Vagina (tissue), 2 donors: ENCODE results near the gene WDR35. TPM values are rescaled to one million over a fixed set of nuclear protein-coding genes. Genes with fewer than 3 reads are reported as not detected.

Experiments
- DNase-seq, 2 donors: peaks; one replicate each; pipeline ENCODE4 v3.0.0-alpha.2; 2017; ENCODE audit errors: extremely low spot score in 2 of 2
- H3K27ac ChIP-seq: fragments of 200-600 bp; sonication (generic); one replicate; pipeline ENCODE4 v1.5.1; 2019
- H3K27me3 ChIP-seq: fragments of 200-600 bp; sonication (generic); one replicate; pipeline ENCODE4 v1.5.1; 2019
- H3K36me3 ChIP-seq, 2 donors: fragments of 200-600 bp; sonication (generic); one replicate each; pipeline ENCODE4 v1.5.1; 2017 to 2019
- H3K4me1 ChIP-seq: fragments of 200-600 bp; sonication (generic); one replicate; pipeline ENCODE4 v1.5.1; 2019
- H3K4me3 ChIP-seq, 2 donors: fragments of 200-600 bp; sonication (generic); 1 replicate in 1 of 2; 2 replicates in 1 of 2; pipeline ENCODE4 v1.5.1; 2016 to 2019
- H3K9me3 ChIP-seq: fragments of 200-600 bp; sonication (generic); one replicate; pipeline ENCODE4 v1.5.1; 2019
- CTCF ChIP-seq, 3 experiments: fragments of 450-650 bp in 2 of 3; fragments of 200-600 bp in 1 of 3; sonication (generic) in 1 of 3; IDR thresholded peaks; one replicate each; pipeline ENCODE4 v1.5.1; 2017 to 2019; ENCODE audit warnings: antibody characterized with exemption in 3 of 3, mild to moderate bottlenecking in 2 of 3, moderate library complexity in 2 of 3
- POLR2A ChIP-seq, 2 donors: fragments of 450-650 bp; IDR thresholded peaks; one replicate each; pipeline ENCODE4 v1.6.1; 2017; ENCODE audit warnings: antibody characterized with exemption in 2 of 2, mild to moderate bottlenecking in 2 of 2, moderate library complexity in 2 of 2
- POLR2AphosphoS5 ChIP-seq, 2 donors: sonication (generic); formaldehyde crosslinking; IDR thresholded peaks; one replicate each; pipeline ENCODE4 v1.9.0; 2017; ENCODE audit warnings: antibody characterized with exemption in 2 of 2, mild to moderate bottlenecking in 2 of 2, low read depth in 1 of 2; ENCODE audit not compliant: insufficient read depth in 1 of 2
- intact Hi-C: fragments of 100-400 bp; cut with DNase I; formaldehyde crosslinking; loops from one replicate; pipeline ENCODE4 v1.15.1; 2023
- total RNA-seq: library from RNA; depleted of rRNA; stranded (reverse); fragments of >200 nt; gene quantifications from one replicate; pipeline ENCODE4 v1.2.3, GENCODE V29; 2016

Gene WDR35
- total RNA-seq, 1 donor from 2014 or later, result 8.3 TPM

- H3K4me3 ChIP-seq, result no peak overlapping the region
- H3K27ac ChIP-seq, result no peak overlapping the region
- H3K4me1 ChIP-seq, result peaks cover 17% of the 10 kb centered on the region
- peak in 1 of 2 donors; percentile 42 for DNase-seq
- intact Hi-C loops, result no loop called here
- TF ChIP-seq POLR2AphosphoS5 (IDR thresholded peaks at IDR 0.05; ENCODE audit: insufficient read depth in 1 of 2, low read depth in 1 of 2) (no peak), CTCF (IDR thresholded peaks at IDR 0.05) (no peak), POLR2A (IDR thresholded peaks at IDR 0.05) (no peak)
- no peaks in the 10 kb centered on the region for H3K9me3 ChIP-seq
- H3K27me3 ChIP-seq, result no peaks in the 10 kb centered on the region
- peaks cover 0 to 6% of the 10 kb centered on the region in 2 donors for H3K36me3 ChIP-seq
Observed at GRCh38 chr2:19873014-19873413, 116.9 kb downstream of the WDR35 start.

- no peak overlapping the region for H3K27ac ChIP-seq
- no peaks in the 10 kb centered on the region for H3K9me3 ChIP-seq
- intact Hi-C loops, result no loop called here
- no peaks in the 10 kb centered on the region for H3K27me3 ChIP-seq
- no peak overlapping the region for H3K4me3 ChIP-seq
- peak in 1 of 2 donors; percentile 44 for DNase-seq
- peaks cover 0 to 6% of the 10 kb centered on the region in 2 donors for H3K36me3 ChIP-seq
- no peak for TF ChIP-seq CTCF (IDR thresholded peaks at IDR 0.05)
- no peak for TF ChIP-seq POLR2A (IDR thresholded peaks at IDR 0.05)
- TF ChIP-seq POLR2AphosphoS5 (IDR thresholded peaks at IDR 0.05; ENCODE audit: insufficient read depth in 1 of 2, low read depth in 1 of 2), result no peak
- peaks cover 17% of the 10 kb centered on the region for H3K4me1 ChIP-seq
Observed at GRCh38 chr2:19872302-19872701, 117.6 kb downstream of the WDR35 start.

- H3K9me3 ChIP-seq, result no peaks in the 10 kb centered on the region
- H3K4me3 ChIP-seq, result no peak overlapping the region
- H3K27ac ChIP-seq, result no peak overlapping the region
- H3K36me3 ChIP-seq, result peaks cover 0 to 6% of the 10 kb centered on the region in 2 donors
- H3K27me3 ChIP-seq, result no peaks in the 10 kb centered on the region
- intact Hi-C loops, result no loop called here
- H3K4me1 ChIP-seq, result peaks cover 17% of the 10 kb centered on the region
- no peak for DNase-seq
- TF ChIP-seq CTCF (IDR thresholded peaks at IDR 0.05) (no peak), POLR2AphosphoS5 (IDR thresholded peaks at IDR 0.05; ENCODE audit: insufficient read depth in 1 of 2, low read depth in 1 of 2) (no peak), POLR2A (IDR thresholded peaks at IDR 0.05) (no peak)
Observed at GRCh38 chr2:19871836-19872235, 118.1 kb downstream of the WDR35 start.

GRCh38 chr2:19870792-19871191 is 119.1 kb downstream of the WDR35 start:
- DNase-seq, result no peak
- Histone ChIP-seq H3K9me3 (no peaks in the 10 kb centered on the region), H3K27ac (no peak overlapping the region), H3K4me3 (no peak overlapping the region), H3K4me1 (peaks cover 17% of the 10 kb centered on the region), H3K36me3 (peaks cover 0 to 2% of the 10 kb centered on the region in 2 donors), H3K27me3 (no peaks in the 10 kb centered on the region)
- TF ChIP-seq POLR2AphosphoS5 (IDR thresholded peaks at IDR 0.05; ENCODE audit: insufficient read depth in 1 of 2, low read depth in 1 of 2) (no peak), POLR2A (IDR thresholded peaks at IDR 0.05) (no peak), CTCF (IDR thresholded peaks at IDR 0.05) (no peak)
- intact Hi-C loops, result no loop called here

GRCh38 chr2:19868701-19869580 is 121.0 kb downstream of the WDR35 start:
- H3K36me3 ChIP-seq, result no peaks in the 10 kb centered on the region
- no peak for DNase-seq
- peaks cover 17% of the 10 kb centered on the region for H3K4me1 ChIP-seq
- H3K9me3 ChIP-seq, result no peaks in the 10 kb centered on the region
- no peak overlapping the region for H3K27ac ChIP-seq
- peak overlapping the region; percentile 42 to 50 for H3K4me3 ChIP-seq
- no peaks in the 10 kb centered on the region for H3K27me3 ChIP-seq
- intact Hi-C loops, result loop anchor here (10.0 kb wide), 2 partner anchors 974 to 1124 kb away; no protein-coding TSS in a partner anchor
- TF ChIP-seq POLR2A (IDR thresholded peaks at IDR 0.05) (no peak), POLR2AphosphoS5 (IDR thresholded peaks at IDR 0.05; ENCODE audit: insufficient read depth in 1 of 2, low read depth in 1 of 2) (peak in 1 of 2 donors; percentile 42), CTCF (IDR thresholded peaks at IDR 0.05) (no peak)
